ENCODE data around the gene SMIM24. TPM values are rescaled to one million over a fixed set of nuclear protein-coding genes. Genes with fewer than 3 reads are reported as not detected.

SMIM24 gene
- total and polyA plus RNA-seq, 10 of the 15 experiments (the other 5 are each of a cell fraction or from before 2014, with no cell fraction given) = 0.14 to 0.44 (median 0.23) TPM; not detected in 4

- no peaks in the 10 kb centered on the region for H4K20me1 ChIP-seq (ENCODE audit: control insufficient read depth, insufficient read depth)
- H3K4me3 ChIP-seq = no peak overlapping the region
- DNase-seq (ENCODE audit: low read depth, low spot score) (no peak), FAIRE-seq (no peak), ATAC-seq (peak; percentile 71)
- 41% methylated on average over 11 of the region's 13 CpGs for WGBS (ENCODE audit: insufficient coverage, insufficient replicate concordance, low lambda C conversion rate, missing lambda C conversion rate)
- no peak overlapping the region for H2AFZ ChIP-seq (ENCODE audit: control insufficient read depth, low read depth, low read length)
- H3K9me3 ChIP-seq (replicated peaks; ENCODE audit: control insufficient read depth, insufficient read depth, low read length) = no peaks in the 10 kb centered on the region
- H3K4me2 ChIP-seq (ENCODE audit: control insufficient read depth, insufficient read depth) = no peak overlapping the region
- ChIA-PET POLR2A (interaction anchor here (0.6 kb wide), 1 partner anchor 63 kb away, joined by 3 read pairs; no protein-coding TSS in a partner anchor), SMC1A (ENCODE audit: uncharacterized antibody, unreplicated experiment) (no interaction called here), CTCF (interaction anchor here (1.1 to 1.5 kb wide), 2 partner anchors 33 to 110 kb away, joined by 3 to 4 read pairs; no protein-coding TSS in a partner anchor), RAD21 (ENCODE audit: unreplicated experiment) (interaction anchor here (1.2 to 2.6 kb wide), 2 partner anchors 11 to 85 kb away, joined by 4 to 9 read pairs; no protein-coding TSS in a partner anchor)
- intact Hi-C loops (cut with micrococcal nuclease; ENCODE audit: unreplicated experiment) (loop anchor here (5.0 kb wide), 1 partner anchor 113 kb away; no protein-coding TSS in a partner anchor), in situ Hi-C loops (cut with MboI) (no loop called here)
- no peak overlapping the region for H3K27ac ChIP-seq (ENCODE audit: control insufficient read depth, insufficient read depth)
- H3K36me3 ChIP-seq (ENCODE audit: control insufficient read depth in 2 of 2, insufficient read depth in 2 of 2, low read length in 1 of 2) = peaks cover 15 to 18% of the 10 kb centered on the region in 2 experiments; a peak in 3 of 4 replicates
- no TSS peak for BruUV-seq (replicated peaks)
- no peaks in the 10 kb centered on the region for H3K4me1 ChIP-seq (ENCODE audit: control insufficient read depth, insufficient read depth, low read length)
- no peaks in the 10 kb centered on the region for H3K27me3 ChIP-seq (replicated peaks in 1 of 2; ENCODE audit: control insufficient read depth in 2 of 2, insufficient read depth in 2 of 2, low read length in 1 of 2)
- H3K79me2 ChIP-seq (ENCODE audit: control insufficient read depth, insufficient read depth, low read length) = no peaks in the 10 kb centered on the region; the same call in 1 of the 2 replicates
- no peak overlapping the region for H3K9ac ChIP-seq (ENCODE audit: control insufficient read depth, insufficient read depth, low read length)
- no peak for TF ChIP-seq NKRF (conservative IDR thresholded peaks at IDR 0.05)
- TF ChIP-seq RAD21 (IDR thresholded peaks at IDR 0.05; ENCODE audit: insufficient read depth, low read depth, low read length) = peak; percentile 60
- TF ChIP-seq TCF7 (IDR thresholded peaks at IDR 0.05; ENCODE audit: borderline replicate concordance) = no peak
- no peak for TF ChIP-seq CUX1 (IDR thresholded peaks at IDR 0.05; ENCODE audit: insufficient replicate concordance, low read depth, low read length)
- peak; percentile 37 for TF ChIP-seq NR2F1 (conservative IDR thresholded peaks at IDR 0.05)
- TF ChIP-seq HDAC2 (IDR thresholded peaks at IDR 0.05) = no peak
- TF ChIP-seq CBX5 (IDR thresholded peaks at IDR 0.05; ENCODE audit: low read depth) = no peak
- TF ChIP-seq NR2C2 (IDR thresholded peaks at IDR 0.05; ENCODE audit: borderline replicate concordance, control insufficient read depth, insufficient read length, low read depth) = no peak
- TF ChIP-seq FOS (IDR thresholded peaks at IDR 0.05; ENCODE audit: borderline replicate concordance, extremely low read depth, insufficient read length) = no peak
- no peak for TF ChIP-seq RCOR1 (conservative IDR thresholded peaks at IDR 0.05; ENCODE audit: low read depth, low read length)
- no peak for TF ChIP-seq SIX5 (IDR thresholded peaks at IDR 0.05; ENCODE audit: low read depth, low read length, severe bottlenecking)
- no peak for TF ChIP-seq CREB1 (IDR thresholded peaks at IDR 0.05; ENCODE audit: low read depth)
- TF ChIP-seq RUNX3 (IDR thresholded peaks at IDR 0.05; ENCODE audit: low read length) = 0 out of 2 replicates have a peak, but pooled peaks have one; percentile 8
- peak; percentile 80 for TF ChIP-seq YY1 (IDR thresholded peaks at IDR 0.05; ENCODE audit: low read depth, low read length)
- no peak for TF ChIP-seq MYB (IDR thresholded peaks at IDR 0.05; ENCODE audit: borderline replicate concordance, low read depth, low read length)
- TF ChIP-seq GATAD2B (conservative IDR thresholded peaks at IDR 0.05; ENCODE audit: low read depth) = no peak
- peak in 1 of 2 experiments; percentile 26; a peak in 1 of 3 replicates for TF ChIP-seq EGR1 (IDR thresholded peaks at IDR 0.05; ENCODE audit: borderline replicate concordance in 1 of 2, low read depth in 2 of 2, low read length in 2 of 2)
Observed at GRCh38 chr19:3440082-3440481, 40.2 kb downstream of the SMIM24 start.
